DMS 273 (cell line): ENCODE results near the gene NKAIN1.

Source experiments
- DNase-seq: peaks from one replicate; lab custom pipeline; 2025; ENCODE audit not compliant: unreplicated experiment; lab: John Stamatoyannopoulos, UW

Gene NKAIN1

GRCh38 chr1:31234123-31234708 lies 5.5 kb downstream of the NKAIN1 start:
- no peak for DNase-seq

GRCh38 chr1:31232689-31233088 lies 7.0 kb downstream of the NKAIN1 start:
- no peak for DNase-seq

- no peak for DNase-seq
These were observed 7.9 kb downstream of the NKAIN1 start for GRCh38 chr1:31231802-31232201.

- no peak for DNase-seq
These were observed 9.3 kb downstream of the NKAIN1 start for GRCh38 chr1:31230378-31230777.

- DNase-seq = no peak
These were observed 10.7 kb downstream of the NKAIN1 start for GRCh38 chr1:31228986-31229385.

DNA sequence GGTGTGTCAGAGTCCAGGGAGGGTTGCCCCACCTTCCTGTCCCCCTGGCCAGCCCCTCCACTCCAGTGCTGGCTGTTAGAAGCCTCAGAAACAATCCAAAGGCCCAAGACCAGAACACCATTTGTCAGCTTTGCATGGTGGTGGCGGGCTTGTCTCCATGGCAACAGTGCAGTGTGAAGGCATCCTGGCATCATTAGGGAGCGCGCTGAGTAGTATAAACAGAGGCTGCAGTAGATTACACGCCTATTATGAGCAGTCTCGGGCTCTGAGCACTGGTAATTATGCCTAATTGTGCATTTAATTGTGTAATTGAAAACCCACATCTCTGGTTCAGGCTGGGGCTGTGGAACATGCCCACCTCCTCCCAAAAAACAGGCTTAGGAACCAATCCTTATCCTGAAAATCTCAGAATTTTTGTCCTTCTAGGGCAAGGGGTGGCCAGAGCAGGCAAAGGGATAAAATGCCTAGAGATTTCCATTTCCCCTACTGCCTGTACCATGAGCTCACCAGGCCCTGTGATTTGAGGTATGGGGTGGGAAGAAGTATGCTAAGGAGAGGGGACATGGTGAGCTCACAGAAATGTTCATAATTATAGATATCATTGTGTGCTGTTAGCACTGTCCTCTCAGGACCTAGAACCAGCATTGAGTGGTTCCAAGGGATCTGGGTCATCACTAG lies 11.7 kb downstream of the NKAIN1 start:
- peak; percentile 83 for DNase-seq

- DNase-seq = no peak
These were observed 15.6 kb downstream of the NKAIN1 start for GRCh38 chr1:31224068-31224467.

DNA sequence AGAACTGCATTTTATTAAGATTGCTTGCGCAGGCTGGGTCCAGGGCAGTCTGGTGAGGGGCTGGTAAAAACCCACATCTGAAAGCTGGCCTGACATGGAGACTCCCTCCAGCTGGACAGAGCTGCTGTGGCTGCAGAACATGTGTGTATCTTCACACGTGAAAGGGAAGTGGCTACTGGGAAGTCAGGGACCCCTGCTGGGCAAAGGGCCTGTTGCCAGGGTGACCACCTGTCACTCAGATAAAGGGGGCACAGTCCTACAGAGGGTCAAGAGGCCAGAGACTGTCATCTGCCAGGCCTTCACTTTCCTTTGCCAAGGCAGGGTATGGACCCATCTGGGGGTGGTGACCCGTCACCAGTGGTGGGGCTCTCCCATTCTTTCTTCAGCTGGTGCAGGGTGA lies 17.5 kb downstream of the NKAIN1 start:
- DNase-seq = peak; percentile 21

DNA sequence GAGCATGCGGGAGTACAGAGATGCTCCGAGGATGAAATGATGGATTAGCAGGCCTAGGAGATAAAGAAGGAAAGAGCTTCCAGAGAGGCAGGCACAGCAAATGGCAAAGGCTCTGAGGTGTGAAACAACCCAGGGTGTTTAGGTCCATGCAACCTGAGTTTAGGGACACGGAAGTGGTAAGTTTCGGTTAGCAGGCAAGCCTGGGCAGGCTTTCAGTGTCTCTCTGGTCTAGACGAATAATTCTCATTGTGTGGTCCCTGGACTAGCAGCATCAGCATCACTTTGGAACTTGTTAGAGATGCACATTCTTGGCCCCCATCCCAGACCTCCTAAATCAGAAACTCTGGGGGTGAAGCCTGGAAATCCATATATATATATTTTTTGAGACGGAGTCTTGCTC lies 18.6 kb downstream of the NKAIN1 start:
- DNase-seq = no peak

- DNase-seq = no peak
These were observed 20.2 kb downstream of the NKAIN1 start for GRCh38 chr1:31219489-31219888.

- DNase-seq = no peak
These were observed 21.0 kb downstream of the NKAIN1 start for GRCh38 chr1:31218705-31219104.

GRCh38 chr1:31216016-31216415 lies 23.7 kb downstream of the NKAIN1 start:
- DNase-seq = peak; percentile 86

DNA sequence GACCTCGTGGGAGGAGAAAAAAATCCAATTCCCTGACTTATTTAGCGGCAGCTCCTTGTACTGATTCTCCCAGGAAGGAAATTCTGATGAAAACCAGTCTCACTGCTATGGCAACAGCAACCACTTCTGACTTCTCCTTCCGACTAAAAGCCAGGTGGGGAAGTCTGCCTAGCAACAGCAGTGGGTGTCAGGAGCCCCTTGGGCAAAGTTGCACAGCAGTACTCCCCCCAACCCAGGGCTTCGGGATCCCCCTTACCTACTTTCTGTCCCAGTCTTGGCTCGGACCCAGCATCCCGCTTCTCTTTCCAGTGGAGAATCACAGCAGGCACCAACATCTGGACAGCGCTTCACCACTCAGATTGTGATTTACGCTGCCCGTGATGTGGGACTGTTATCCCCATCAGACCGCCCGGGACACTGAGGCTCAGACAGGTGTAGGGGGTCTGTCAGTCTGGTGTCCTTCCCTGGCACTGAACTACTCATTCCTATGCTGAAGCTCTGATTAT lies 24.6 kb downstream of the NKAIN1 start:
- peak; percentile 26 for DNase-seq

DNA sequence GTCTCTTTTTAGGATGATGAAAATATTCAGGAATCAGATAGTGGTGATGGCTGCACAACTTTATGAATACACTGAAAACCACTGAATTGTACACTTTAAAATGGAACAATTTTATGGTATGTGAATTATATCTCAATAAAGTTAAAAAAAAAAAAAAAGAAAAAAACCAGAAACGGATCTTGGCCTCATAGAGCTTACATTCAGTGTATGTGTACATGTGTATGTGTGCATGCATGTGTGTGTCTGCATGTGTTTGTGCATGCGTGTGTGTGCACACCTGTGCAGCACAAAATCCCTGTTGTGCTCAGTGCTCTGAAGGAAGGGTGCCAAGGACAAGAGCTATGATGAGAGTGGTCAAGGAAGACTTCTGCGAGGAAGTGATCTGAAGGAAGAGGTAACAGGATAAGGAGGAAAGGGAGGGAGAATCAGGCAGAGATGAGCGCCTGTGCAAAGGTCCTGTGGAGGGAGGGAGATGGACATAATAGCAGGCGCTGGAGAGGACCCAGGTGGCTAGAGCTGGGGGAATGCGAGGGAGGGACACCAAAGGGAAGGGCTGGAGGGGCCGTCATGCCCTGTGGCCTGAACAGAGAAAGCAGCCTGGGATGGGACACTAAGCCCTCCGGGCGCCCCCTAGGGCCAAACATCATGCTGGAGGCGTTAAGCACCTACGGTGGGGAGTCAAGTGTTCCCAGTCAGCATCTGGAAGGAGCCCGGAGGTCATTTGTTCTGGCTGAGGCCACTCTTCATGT lies 25.2 kb downstream of the NKAIN1 start:
- no peak for DNase-seq

- no peak for DNase-seq
These were observed 31.2 kb downstream of the NKAIN1 start for GRCh38 chr1:31208361-31208945.

- DNase-seq = no peak
These were observed 32.1 kb downstream of the NKAIN1 start for GRCh38 chr1:31207569-31207968.

DNA sequence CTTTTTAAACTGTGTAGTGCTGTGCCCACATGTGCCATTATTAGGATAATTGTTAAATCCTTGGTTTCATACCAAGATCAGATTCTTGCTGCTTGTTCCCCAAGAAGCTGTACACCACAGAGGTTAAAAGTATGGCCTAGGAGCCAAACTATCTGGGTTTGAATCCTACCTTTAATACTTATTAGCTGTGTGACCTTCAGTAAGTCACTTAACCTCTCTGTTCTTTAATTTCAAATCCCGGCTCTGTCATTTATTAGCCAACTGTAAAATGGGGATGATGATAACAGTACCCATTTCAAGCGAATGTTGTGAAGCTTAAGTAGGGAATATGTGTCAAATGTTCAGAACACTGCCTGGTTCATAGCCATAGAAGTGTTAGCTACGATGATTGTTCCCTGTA lies 32.6 kb downstream of the NKAIN1 start:
- DNase-seq = no peak

DNA sequence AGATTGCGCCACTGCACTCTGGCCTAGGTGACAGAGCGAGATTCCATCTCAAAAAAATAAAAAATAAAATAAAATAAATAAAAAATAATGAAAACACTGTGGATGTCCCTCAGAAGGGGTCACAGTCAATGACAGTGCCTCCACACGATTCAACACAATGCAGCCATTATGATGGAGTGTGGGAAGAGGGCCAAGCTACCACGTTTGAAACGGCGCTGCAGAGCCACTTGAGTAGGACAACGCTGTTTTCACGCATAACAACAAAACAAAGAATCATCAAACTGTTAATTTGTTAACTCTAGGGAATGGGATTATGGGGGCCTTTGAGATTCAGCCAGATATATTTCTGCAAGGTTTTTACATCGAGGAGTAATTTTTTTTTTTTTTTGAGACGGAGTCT lies 36.5 kb downstream of the NKAIN1 start:
- no peak for DNase-seq

DNA sequence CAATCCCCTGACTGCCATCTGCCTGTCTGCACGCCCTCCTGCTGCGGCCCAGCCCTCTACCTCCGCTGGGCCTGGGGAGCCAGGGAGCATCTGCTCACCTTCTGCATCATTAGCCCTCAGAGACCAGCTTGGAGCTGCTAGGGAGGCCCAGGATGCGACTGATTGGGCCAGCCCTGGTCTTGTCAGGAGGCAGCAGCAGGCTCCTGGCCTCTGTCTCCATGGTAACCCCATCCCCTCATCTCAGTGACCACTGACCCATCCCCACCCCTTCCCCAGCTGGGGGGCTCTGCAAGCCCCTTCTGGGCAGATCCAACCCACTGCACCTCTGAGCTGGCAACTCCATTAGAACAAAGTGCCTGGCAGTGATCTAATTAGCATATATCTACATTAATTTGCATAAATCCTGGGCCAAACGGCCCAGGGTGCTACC lies 37.7 kb downstream of the NKAIN1 start:
- DNase-seq = peak; percentile 49

GRCh38 chr1:31199949-31200348 lies 39.7 kb downstream of the NKAIN1 start:
- DNase-seq = no peak

- no peak for DNase-seq
These were observed 40.4 kb downstream of the NKAIN1 start for GRCh38 chr1:31199236-31199790.
